Measurements from ENCODE around the gene FHOD3.

The FHOD3 gene

GRCh38 chr18:36559149-36559857 is 261.8 kb downstream of the FHOD3 start:
- FAIRE-seq (no peak), DNase-seq (ENCODE audit: insufficient read length, low spot score) (no peak)
- no peak for TF ChIP-seq POLR2A (IDR thresholded peaks at IDR 0.05; ENCODE audit: low read depth, low read length)
- no peak for TF ChIP-seq SPI1 (IDR thresholded peaks at IDR 0.05; ENCODE audit: low read depth, low read length)
- no peak for TF ChIP-seq TAF1 (IDR thresholded peaks at IDR 0.05; ENCODE audit: low read depth, low read length)
- no peak for TF ChIP-seq POLR2AphosphoS5 (IDR thresholded peaks at IDR 0.05; ENCODE audit: low read depth, low read length)
- TF ChIP-seq PAX5 (IDR thresholded peaks at IDR 0.05; ENCODE audit: insufficient read depth, low read length, severe bottlenecking) = no peak
- no peak for TF ChIP-seq POU2F2 (IDR thresholded peaks at IDR 0.05; ENCODE audit: low read depth, low read length)

- TF ChIP-seq SPI1 (IDR thresholded peaks at IDR 0.05; ENCODE audit: low read depth, low read length) (no peak), POU2F2 (IDR thresholded peaks at IDR 0.05; ENCODE audit: low read depth, low read length) (no peak), TAF1 (IDR thresholded peaks at IDR 0.05; ENCODE audit: low read depth, low read length) (no peak), PAX5 (IDR thresholded peaks at IDR 0.05; ENCODE audit: insufficient read depth, low read length, severe bottlenecking) (no peak), POLR2AphosphoS5 (IDR thresholded peaks at IDR 0.05; ENCODE audit: low read depth, low read length) (no peak), POLR2A (IDR thresholded peaks at IDR 0.05; ENCODE audit: low read depth, low read length) (no peak)
- DNase-seq (ENCODE audit: insufficient read length, low spot score) (no peak), FAIRE-seq (no peak)
Measured at GRCh38 chr18:36560187-36560586, 262.7 kb downstream of the FHOD3 start.

- no peak for FAIRE-seq
- no peak for DNase-seq (ENCODE audit: insufficient read length, low spot score)
- TF ChIP-seq TAF1 (IDR thresholded peaks at IDR 0.05; ENCODE audit: low read depth, low read length) = no peak
- TF ChIP-seq PAX5 (IDR thresholded peaks at IDR 0.05; ENCODE audit: insufficient read depth, low read length, severe bottlenecking) = no peak
- no peak for TF ChIP-seq SPI1 (IDR thresholded peaks at IDR 0.05; ENCODE audit: low read depth, low read length)
Measured at GRCh38 chr18:36561046-36561445, 263.5 kb downstream of the FHOD3 start.

GRCh38 chr18:36564841-36565240 is 267.3 kb downstream of the FHOD3 start:
- no peak for DNase-seq (ENCODE audit: insufficient read length, low spot score)
- no peak for FAIRE-seq
- TF ChIP-seq POLR2AphosphoS5 (IDR thresholded peaks at IDR 0.05; ENCODE audit: low read depth, low read length) (no peak), POU2F2 (IDR thresholded peaks at IDR 0.05; ENCODE audit: low read depth, low read length) (no peak), PAX5 (IDR thresholded peaks at IDR 0.05; ENCODE audit: insufficient read depth, low read length, severe bottlenecking) (no peak), SPI1 (IDR thresholded peaks at IDR 0.05; ENCODE audit: low read depth, low read length) (no peak), POLR2A (IDR thresholded peaks at IDR 0.05; ENCODE audit: low read depth, low read length) (no peak), TAF1 (IDR thresholded peaks at IDR 0.05; ENCODE audit: low read depth, low read length) (no peak)

- no peak for DNase-seq (ENCODE audit: insufficient read length, low spot score)
- no peak for FAIRE-seq
- TF ChIP-seq TAF1 (IDR thresholded peaks at IDR 0.05; ENCODE audit: low read depth, low read length) = no peak
- TF ChIP-seq PAX5 (IDR thresholded peaks at IDR 0.05; ENCODE audit: insufficient read depth, low read length, severe bottlenecking) = no peak
- no peak for TF ChIP-seq POLR2AphosphoS5 (IDR thresholded peaks at IDR 0.05; ENCODE audit: low read depth, low read length)
- no peak for TF ChIP-seq POU2F2 (IDR thresholded peaks at IDR 0.05; ENCODE audit: low read depth, low read length)
- no peak for TF ChIP-seq POLR2A (IDR thresholded peaks at IDR 0.05; ENCODE audit: low read depth, low read length)
- TF ChIP-seq SPI1 (IDR thresholded peaks at IDR 0.05; ENCODE audit: low read depth, low read length) = no peak
Measured at GRCh38 chr18:36567800-36568199, 270.3 kb downstream of the FHOD3 start.

- FAIRE-seq = no peak
- no peak for TF ChIP-seq POLR2A (IDR thresholded peaks at IDR 0.05; ENCODE audit: low read depth, low read length)
- no peak for TF ChIP-seq SPI1 (IDR thresholded peaks at IDR 0.05; ENCODE audit: low read depth, low read length)
- TF ChIP-seq POLR2AphosphoS5 (IDR thresholded peaks at IDR 0.05; ENCODE audit: low read depth, low read length) = no peak
- TF ChIP-seq PAX5 (IDR thresholded peaks at IDR 0.05; ENCODE audit: insufficient read depth, low read length, severe bottlenecking) = no peak
- no peak for TF ChIP-seq TAF1 (IDR thresholded peaks at IDR 0.05; ENCODE audit: low read depth, low read length)
- TF ChIP-seq POU2F2 (IDR thresholded peaks at IDR 0.05; ENCODE audit: low read depth, low read length) = no peak
- DNase-seq (ENCODE audit: insufficient read length, low spot score) = no peak
Measured at GRCh38 chr18:36568487-36568886, 271.0 kb downstream of the FHOD3 start.

- FAIRE-seq (peak; percentile 78), DNase-seq (ENCODE audit: insufficient read length, low spot score) (no peak)
- TF ChIP-seq PAX5 (IDR thresholded peaks at IDR 0.05; ENCODE audit: insufficient read depth, low read length, severe bottlenecking) = no peak
- no peak for TF ChIP-seq POLR2A (IDR thresholded peaks at IDR 0.05; ENCODE audit: low read depth, low read length)
- no peak for TF ChIP-seq POU2F2 (IDR thresholded peaks at IDR 0.05; ENCODE audit: low read depth, low read length)
- no peak for TF ChIP-seq POLR2AphosphoS5 (IDR thresholded peaks at IDR 0.05; ENCODE audit: low read depth, low read length)
- TF ChIP-seq TAF1 (IDR thresholded peaks at IDR 0.05; ENCODE audit: low read depth, low read length) = no peak
- no peak for TF ChIP-seq SPI1 (IDR thresholded peaks at IDR 0.05; ENCODE audit: low read depth, low read length)
Measured at GRCh38 chr18:36572135-36572856, 274.8 kb downstream of the FHOD3 start.

GRCh38 chr18:36576339-36576738 is 278.8 kb downstream of the FHOD3 start:
- TF ChIP-seq TAF1 (IDR thresholded peaks at IDR 0.05; ENCODE audit: low read depth, low read length) (no peak), POU2F2 (IDR thresholded peaks at IDR 0.05; ENCODE audit: low read depth, low read length) (no peak), POLR2AphosphoS5 (IDR thresholded peaks at IDR 0.05; ENCODE audit: low read depth, low read length) (no peak), POLR2A (IDR thresholded peaks at IDR 0.05; ENCODE audit: low read depth, low read length) (no peak), PAX5 (IDR thresholded peaks at IDR 0.05; ENCODE audit: insufficient read depth, low read length, severe bottlenecking) (no peak), SPI1 (IDR thresholded peaks at IDR 0.05; ENCODE audit: low read depth, low read length) (no peak)
- no peak for DNase-seq (ENCODE audit: insufficient read length, low spot score)
- FAIRE-seq = no peak

GRCh38 chr18:36578871-36579710 is 281.6 kb downstream of the FHOD3 start:
- no peak for FAIRE-seq
- TF ChIP-seq POLR2AphosphoS5 (IDR thresholded peaks at IDR 0.05; ENCODE audit: low read depth, low read length) = no peak
- no peak for TF ChIP-seq POU2F2 (IDR thresholded peaks at IDR 0.05; ENCODE audit: low read depth, low read length)
- no peak for TF ChIP-seq PAX5 (IDR thresholded peaks at IDR 0.05; ENCODE audit: insufficient read depth, low read length, severe bottlenecking)
- TF ChIP-seq POLR2A (IDR thresholded peaks at IDR 0.05; ENCODE audit: low read depth, low read length) = no peak
- no peak for TF ChIP-seq SPI1 (IDR thresholded peaks at IDR 0.05; ENCODE audit: low read depth, low read length)
- no peak for DNase-seq (ENCODE audit: insufficient read length, low spot score)

Data from GM12891 (cell line).